Endothelial cell of umbilical vein (primary cell): ENCODE data around the gene MBOAT1. TPM values are rescaled to one million over a fixed set of nuclear protein-coding genes. Genes with fewer than 3 reads are reported as not detected.
"Not testable (repeated sequence)": the region's sequence is repeated elsewhere in the genome, so short reads cannot be mapped to it uniquely, and the experiment has no call there.

ENCODE experiments used
- BruUV-seq: library from RNA; stranded (reverse); fragments of 400-500 nt; replicated peaks from 2 replicates; lab custom pipeline; 2021; lab: Mats Ljungman, UMichigan
- CTCF ChIA-PET: fragments of 300-600, 350-600 bp; sonication (Branson Sonifier 250); formaldehyde crosslinking; loops from one replicate; lab custom pipeline; 2021; ENCODE audit warnings: antibody characterized with exemption, inconsistent platforms; lab: Charles Lee
- POLR2A ChIA-PET: fragments of 300-600, 350-600 bp; sonication (Branson Sonifier 250); formaldehyde crosslinking; loops from one replicate; lab custom pipeline; 2021; ENCODE audit warnings: antibody characterized with exemption, inconsistent platforms; lab: Charles Lee
- DNase-seq: peaks from one replicate; pipeline ENCODE4 v3.0.0-alpha.2; 2011; ENCODE audit warnings: low read depth, low spot score
- FAIRE-seq: peaks from 2 replicates; lab custom pipeline; 2011; peaks lifted over from hg19 to GRCh38; lab: Jason Lieb, UNC
- H2AFZ ChIP-seq: 2 replicates; pipeline ENCODE4 v1.6.0; 2012; ENCODE audit warnings: low read depth, low read length, control low read depth, inconsistent platforms
- H3K27ac ChIP-seq: 2 replicates; pipeline ENCODE4 v1.5.1; 2011; ENCODE audit warnings: low read depth, mild to moderate bottlenecking, control low read depth, low read length, moderate library complexity; ENCODE audit not compliant: insufficient read depth
- H3K27me3 ChIP-seq, 2 experiments: 2 replicates each; pipeline versions ENCODE4 v1.6.0 to v1.6.1; 2011; ENCODE audit warnings: low read length in 2 of 2, mixed read lengths in 1 of 2; ENCODE audit not compliant: control insufficient read depth in 2 of 2, insufficient read depth in 2 of 2
- H3K36me3 ChIP-seq, 2 experiments: 2 replicates in 1 of 2; 3 replicates in 1 of 2; pipeline ENCODE4 v1.5.1; 2011; ENCODE audit warnings: low read length in 2 of 2, mild to moderate bottlenecking in 1 of 2, moderate library complexity in 1 of 2; ENCODE audit not compliant: control insufficient read depth in 2 of 2, insufficient read depth in 2 of 2; ENCODE audit errors: extremely low read depth in 1 of 2
- H3K4me1 ChIP-seq: 3 replicates; pipeline ENCODE4 v1.5.1; 2011; ENCODE audit warnings: mild to moderate bottlenecking, low read length; ENCODE audit not compliant: control insufficient read depth, insufficient read depth; ENCODE audit errors: extremely low read depth
- H3K4me2 ChIP-seq: 2 replicates; pipeline ENCODE4 v1.6.1; 2011; ENCODE audit warnings: low read length, control low read depth, mixed read lengths; ENCODE audit not compliant: insufficient read depth
- H3K4me3 ChIP-seq, 3 experiments: fragments of 200-600 bp in 1 of 3; sonication (generic), shearing (Covaris generic) in 1 of 3; replicated peaks in 1 of 3; 2 replicates each; pipeline ENCODE4 v1.5.1; 2011 to 2016; ENCODE audit warnings: control low read depth in 3 of 3, low read length in 3 of 3, mild to moderate bottlenecking in 2 of 3, inconsistent platforms in 1 of 3, low read depth in 1 of 3, moderate library complexity in 1 of 3; ENCODE audit not compliant: insufficient read depth in 1 of 3
- H3K79me2 ChIP-seq: 2 replicates; pipeline ENCODE4 v1.6.0; 2012; ENCODE audit warnings: low read length, inconsistent platforms; ENCODE audit not compliant: control insufficient read depth, insufficient read depth
- H3K9ac ChIP-seq: replicated peaks from 2 replicates; pipeline ENCODE3; 2011; ENCODE audit warnings: low read length, control low read depth; ENCODE audit not compliant: insufficient read depth; ENCODE audit errors: extremely low read depth
- H3K9me1 ChIP-seq: replicated peaks from 3 replicates; pipeline ENCODE4 v1.6.0; 2011; ENCODE audit warnings: mild to moderate bottlenecking, low read length; ENCODE audit not compliant: control insufficient read depth, insufficient read depth; ENCODE audit errors: extremely low read depth
- H3K9me3 ChIP-seq: replicated peaks from 2 replicates; pipeline ENCODE4 v1.5.1; 2012; ENCODE audit warnings: low read length, inconsistent platforms; ENCODE audit not compliant: control insufficient read depth, insufficient read depth
- H4K20me1 ChIP-seq: replicated peaks from 2 replicates; pipeline ENCODE3; 2011; ENCODE audit warnings: mild to moderate bottlenecking, low read length; ENCODE audit not compliant: control insufficient read depth, insufficient read depth; ENCODE audit errors: extremely low read depth
- CTCF ChIP-seq, 2 donors: IDR thresholded peaks; 1 replicate in 1 of 2; 2 replicates in 1 of 2; pipeline ENCODE4 v1.5.1; 2011; ENCODE audit warnings: low read length in 2 of 2, mild to moderate bottlenecking in 2 of 2, moderate library complexity in 2 of 2, control low read depth in 1 of 2, inconsistent platforms in 1 of 2, low read depth in 1 of 2; ENCODE audit not compliant: insufficient read depth in 1 of 2; ENCODE audit errors: extremely low read depth in 1 of 2
- EZH2 ChIP-seq: IDR thresholded peaks from 2 replicates; pipeline ENCODE4 v1.6.1; 2012; ENCODE audit warnings: borderline replicate concordance, low read depth, mild to moderate bottlenecking, moderate library complexity, low read length, inconsistent platforms; ENCODE audit not compliant: severe bottlenecking
- FOS ChIP-seq: IDR thresholded peaks from 2 replicates; pipeline ENCODE4 v1.6.1; 2011; ENCODE audit warnings: mild to moderate bottlenecking, low read length, moderate library complexity, borderline replicate concordance; ENCODE audit not compliant: insufficient read depth
- GATA2 ChIP-seq: IDR thresholded peaks from 2 replicates; pipeline ENCODE4 v1.7.0; 2011; ENCODE audit warnings: low read depth, mild to moderate bottlenecking, moderate library complexity, mixed read lengths, low read length; ENCODE audit not compliant: insufficient read length, insufficient read depth
- JUN ChIP-seq: IDR thresholded peaks from 2 replicates; pipeline ENCODE4 v1.6.1; 2011; ENCODE audit warnings: borderline replicate concordance, low read depth; ENCODE audit not compliant: insufficient read length, insufficient read depth
- MAX ChIP-seq: IDR thresholded peaks from 2 replicates; pipeline ENCODE4 v1.6.1; 2011; ENCODE audit not compliant: insufficient read depth, insufficient read length
- POLR2A ChIP-seq: IDR thresholded peaks from 2 replicates; pipeline ENCODE4 v1.6.1; 2012; ENCODE audit warnings: low read depth, mild to moderate bottlenecking, control low read depth, low read length
- POLR2AphosphoS5 ChIP-seq: IDR thresholded peaks from 2 replicates; pipeline ENCODE4 v1.6.1; 2012; ENCODE audit warnings: low read depth, mild to moderate bottlenecking, control low read depth, low read length, moderate library complexity; ENCODE audit not compliant: insufficient read depth
- dilution Hi-C: fragments of 300-500 bp; cut with MboI; formaldehyde crosslinking; loops from one replicate; pipeline ENCODE4 v1.15.0; 2019; ENCODE audit warnings: low sequenced_read_pairs; ENCODE audit not compliant: extremely low pct_ligation_motif_present
- intact Hi-C: fragments of 100-400 bp; cut with micrococcal nuclease; formaldehyde crosslinking; loops from one replicate; pipeline ENCODE4 v1.10.0; 2022
- polyA plus RNA-seq, 4 experiments: library from polyadenylated mRNA; depleted of rRNA in 3 of 4; stranded (reverse) in 3 of 4; unstranded in 1 of 4; fragments of >200 nt; gene quantifications; 2 replicates each; pipeline versions ENCODE4 v1.2.1 to v1.2.3, GENCODE V29; 2011 to 2012; ENCODE audit warnings: missing spikeins in 1 of 4
- total RNA-seq: library from RNA; stranded (reverse); gene quantifications from 2 replicates; pipeline ENCODE4 v1.2.3, GENCODE V29; 2021

The MBOAT1 gene
- total and polyA plus RNA-seq, 2 donors (not counting 3 experiments of a cell fraction or from before 2014, with no cell fraction given): 2.1 to 5.4 TPM

- FAIRE-seq: no peak
- no peak for DNase-seq
- H3K36me3 ChIP-seq: no peaks in the 10 kb centered on the region
- intact Hi-C loops (no loop called here), dilution Hi-C loops (no loop called here)
- no peaks in the 10 kb centered on the region for H3K4me1 ChIP-seq
- H3K4me3 ChIP-seq: no peak overlapping the region
- no peak overlapping the region for H2AFZ ChIP-seq
- ChIA-PET CTCF (interaction anchor here (0.9 kb wide), 1 partner anchor 119 kb away, joined by 3 read pairs; no protein-coding TSS in a partner anchor), POLR2A (no interaction called here)
- no peaks in the 10 kb centered on the region for H3K9me3 ChIP-seq
- H4K20me1 ChIP-seq: no peaks in the 10 kb centered on the region
- no peaks in the 10 kb centered on the region for H3K27me3 ChIP-seq
- no peaks in the 10 kb centered on the region for H3K79me2 ChIP-seq
- H3K9me1 ChIP-seq: no peaks in the 10 kb centered on the region
- no peak overlapping the region for H3K27ac ChIP-seq
- H3K9ac ChIP-seq: no peak overlapping the region
- no TSS peak for BruUV-seq
- TF ChIP-seq POLR2A (no peak), GATA2 (no peak), JUN (no peak), MAX (no peak), POLR2AphosphoS5 (no peak), FOS (no peak), CTCF (IDR thresholded peaks at IDR 0.05; ENCODE audit: extremely low read depth in 1 of 2, insufficient read depth in 1 of 2, low read depth in 1 of 2, low read length in 2 of 2) (no peak), EZH2 (no peak)
- H3K4me2 ChIP-seq: no peak overlapping the region
Measured at GRCh38 chr6:20246125-20246524, 33.9 kb upstream of the MBOAT1 start.

GRCh38 chr6:20244807-20245681, 32.8 kb upstream of the MBOAT1 start:
- H3K27ac ChIP-seq, DNase-seq, H3K9me1 ChIP-seq, CTCF ChIA-PET, H3K4me2 ChIP-seq, BruUV-seq, H3K79me2 ChIP-seq, FAIRE-seq, H3K9ac ChIP-seq, H3K4me3 ChIP-seq, POLR2A ChIA-PET, H2AFZ ChIP-seq, H4K20me1 ChIP-seq, intact Hi-C loops, H3K36me3 ChIP-seq, H3K9me3 ChIP-seq, H3K4me1 ChIP-seq, dilution Hi-C loops, H3K27me3 ChIP-seq: not testable (repeated sequence)
